Ishikawa (cell line): ENCODE measurements around the gene C20orf202.

ENCODE experiments used
- CEBPB ChIP-seq: IDR thresholded peaks from 2 replicates; pipeline ENCODE4 v1.6.1; 2012
- EGR1 ChIP-seq: IDR thresholded peaks from 2 replicates; pipeline ENCODE4 v1.6.1; 2012
- EP300 ChIP-seq: IDR thresholded peaks from 2 replicates; pipeline ENCODE4 v1.6.1; 2012; ENCODE audit warnings: borderline replicate concordance
- MAX ChIP-seq: IDR thresholded peaks from 2 replicates; pipeline ENCODE4 v1.6.1; 2012
- RAD21 ChIP-seq: IDR thresholded peaks from 2 replicates; pipeline ENCODE4 v1.6.1; 2012; ENCODE audit warnings: low read depth
- REST ChIP-seq: IDR thresholded peaks from 2 replicates; pipeline ENCODE4 v1.6.1; 2012; ENCODE audit warnings: low read depth, mild to moderate bottlenecking
- TAF1 ChIP-seq: IDR thresholded peaks from 2 replicates; pipeline ENCODE4 v1.6.1; 2012; ENCODE audit warnings: low read depth, mild to moderate bottlenecking
- TEAD4 ChIP-seq: IDR thresholded peaks from 2 replicates; pipeline ENCODE4 v1.6.1; 2012
- ZBTB7A ChIP-seq: IDR thresholded peaks from 2 replicates; pipeline ENCODE4 v1.6.1; 2012; ENCODE audit warnings: low read depth
- TF ChIP-seq, protein P1 (sequence below): IDR thresholded peaks from 2 replicates; pipeline ENCODE4 v1.6.1; 2012

DNA sequence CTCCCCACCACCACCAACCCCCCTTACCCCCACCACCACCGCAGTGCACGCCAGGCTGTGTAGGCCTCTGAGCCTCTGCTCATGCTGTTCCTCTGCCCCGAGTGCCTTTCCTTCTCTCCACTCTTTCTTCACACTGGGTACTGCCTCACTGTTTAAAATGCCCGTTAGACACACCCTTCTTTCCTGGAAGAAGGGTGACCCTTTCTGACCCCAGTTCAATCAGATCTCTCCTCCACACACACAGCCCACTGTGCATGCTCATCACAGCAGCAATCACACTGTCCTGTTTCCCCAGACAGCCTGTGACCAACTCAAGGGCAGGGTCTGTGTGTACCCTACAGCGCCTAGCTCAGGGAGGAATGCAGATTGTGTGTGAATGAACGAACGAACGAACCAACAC, 28.5 kb upstream of the C20orf202 start:
- no peak for TF ChIP-seq ZBTB7A
- TF ChIP-seq TAF1, result no peak
- TF ChIP-seq MAX, result no peak
- TF ChIP-seq EP300, result no peak
- TF ChIP-seq CEBPB, result no peak
- no peak for TF ChIP-seq RAD21
- no peak for TF ChIP-seq REST
- TF ChIP-seq, protein P1, sequence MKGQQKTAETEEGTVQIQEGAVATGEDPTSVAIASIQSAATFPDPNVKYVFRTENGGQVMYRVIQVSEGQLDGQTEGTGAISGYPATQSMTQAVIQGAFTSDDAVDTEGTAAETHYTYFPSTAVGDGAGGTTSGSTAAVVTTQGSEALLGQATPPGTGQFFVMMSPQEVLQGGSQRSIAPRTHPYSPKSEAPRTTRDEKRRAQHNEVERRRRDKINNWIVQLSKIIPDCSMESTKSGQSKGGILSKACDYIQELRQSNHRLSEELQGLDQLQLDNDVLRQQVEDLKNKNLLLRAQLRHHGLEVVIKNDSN, result no peak
- TF ChIP-seq TEAD4, result no peak
- TF ChIP-seq EGR1, result no peak
